Raji (cell line): ENCODE results near the gene NT5DC2.

ENCODE experiments used
- POLR2A ChIP-seq: IDR thresholded peaks from 2 replicates; pipeline ENCODE4 v1.6.1; 2011; ENCODE audit warnings: low read depth, low read length, control low read depth; ENCODE audit not compliant: insufficient read depth

NT5DC2 gene

DNA sequence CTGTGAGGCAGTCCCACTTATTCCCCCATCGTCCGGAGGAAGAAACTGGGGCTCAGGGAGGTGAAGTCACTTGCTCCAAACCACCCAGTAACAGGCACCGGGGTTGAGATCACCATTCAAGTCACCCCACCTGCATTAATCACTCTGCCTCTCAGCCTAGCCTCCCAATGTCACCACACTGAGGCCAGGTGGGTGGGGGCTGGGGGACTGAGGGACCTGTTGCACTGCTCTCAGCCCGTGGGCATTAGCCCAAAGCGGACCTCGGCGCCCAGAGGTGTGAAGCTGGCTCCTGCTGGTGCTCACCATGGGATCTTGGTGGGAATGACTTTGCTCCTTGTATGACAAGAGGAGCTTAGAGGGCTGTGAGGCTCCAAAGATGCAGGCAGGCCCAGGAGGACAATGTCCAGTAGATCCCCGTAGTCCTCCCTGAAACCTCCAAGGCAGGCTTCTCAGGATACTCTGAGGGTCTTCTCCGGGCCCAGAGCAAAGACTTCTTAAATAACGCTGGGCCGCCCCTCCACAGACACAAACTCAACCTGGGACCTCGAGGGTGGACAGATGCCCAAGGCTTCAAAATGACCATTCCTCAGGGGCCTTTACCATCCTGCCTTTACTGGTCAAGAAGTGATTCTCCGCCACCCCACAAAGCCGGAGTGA is 1.7 kb downstream of the NT5DC2 start:
- no peak for TF ChIP-seq POLR2A

GRCh38 chr3:52530918-52531826 is 2.5 kb downstream of the NT5DC2 start:
- TF ChIP-seq POLR2A: no peak

DNA sequence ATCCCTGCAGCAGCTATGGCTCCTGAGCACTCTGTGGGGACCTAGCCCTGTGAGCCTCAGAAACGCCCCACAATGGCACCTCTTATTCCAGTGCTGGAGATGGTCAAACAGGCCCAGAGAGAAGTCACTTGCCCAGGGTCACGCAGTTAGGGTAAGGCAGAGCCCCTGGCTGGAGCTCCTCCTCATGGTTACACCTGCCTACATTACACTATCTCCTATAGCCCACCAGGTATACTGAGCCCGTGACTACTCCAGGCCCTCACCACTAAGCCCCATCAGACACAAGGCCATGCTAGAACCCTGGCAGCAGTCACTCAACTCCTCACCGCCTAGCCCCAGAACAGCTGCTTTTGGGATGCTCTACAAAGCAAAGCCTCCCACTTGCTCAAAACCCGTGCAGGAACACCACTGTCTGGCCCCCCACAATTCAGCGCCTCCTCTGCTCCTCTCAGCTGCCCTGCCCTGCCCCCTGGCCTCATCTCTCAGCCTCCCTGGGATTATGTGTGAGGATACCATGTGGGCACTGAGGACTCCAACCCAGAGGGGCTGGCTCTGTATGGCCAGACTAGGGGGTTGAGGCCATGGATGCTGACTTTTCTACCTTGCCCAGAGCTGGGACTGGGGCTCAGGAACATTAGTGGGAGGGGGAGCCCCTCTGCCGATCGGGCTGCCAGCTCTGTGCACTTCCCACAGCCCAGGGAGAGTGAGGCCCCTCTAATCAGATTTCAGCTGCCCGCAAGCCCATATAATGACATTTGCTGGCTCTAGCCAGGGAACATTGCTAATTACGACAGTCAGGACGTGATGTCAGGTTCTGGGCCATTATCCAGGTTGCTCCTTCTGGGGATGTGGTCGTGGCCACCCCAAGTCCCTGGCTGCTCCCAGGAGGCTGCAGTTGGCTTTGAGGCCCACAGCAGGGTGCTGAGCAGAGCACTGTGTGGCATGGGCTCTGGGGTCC is 4.0 kb downstream of the NT5DC2 start:
- no peak for TF ChIP-seq POLR2A

DNA sequence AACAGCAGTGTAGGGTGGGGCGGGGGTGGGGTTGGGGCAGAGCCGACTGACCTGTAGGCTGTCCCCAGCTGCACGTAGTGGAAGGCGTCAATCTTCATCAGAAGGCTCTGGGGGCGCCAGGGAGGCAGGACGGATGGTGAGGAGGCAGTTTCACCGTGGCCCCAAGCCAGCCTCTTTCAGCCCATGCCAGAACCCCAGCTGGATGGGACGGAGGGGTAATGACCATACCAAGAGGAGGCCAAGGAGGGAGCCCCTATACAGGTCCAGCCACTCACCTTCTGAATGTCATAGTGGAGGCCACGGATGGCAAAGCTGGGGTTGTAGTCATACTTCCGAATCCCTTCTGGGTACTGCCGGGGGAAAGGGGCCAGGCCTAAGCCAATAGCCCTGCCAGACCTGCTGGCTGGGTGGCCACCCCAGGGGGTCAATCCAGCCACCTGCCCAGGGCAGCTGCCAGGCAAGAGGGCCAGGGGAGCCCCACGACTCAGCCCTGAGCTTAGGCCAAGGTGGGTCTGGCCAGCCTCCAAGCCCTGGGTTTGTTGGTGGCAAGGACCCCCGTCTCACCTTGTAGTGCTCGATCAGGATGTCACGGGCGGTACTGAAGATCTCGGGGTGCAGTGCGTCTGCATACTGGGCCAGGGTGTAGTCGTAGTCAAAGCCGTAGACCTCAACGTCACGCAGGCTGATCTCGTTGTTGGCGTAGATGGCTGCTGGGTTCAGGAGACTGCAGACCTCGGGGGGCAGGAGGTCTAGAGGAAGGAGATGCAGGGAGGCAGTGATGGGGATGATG is 4.9 kb downstream of the NT5DC2 start:
- TF ChIP-seq POLR2A: no peak; the same call in 1 of the 2 replicates

DNA sequence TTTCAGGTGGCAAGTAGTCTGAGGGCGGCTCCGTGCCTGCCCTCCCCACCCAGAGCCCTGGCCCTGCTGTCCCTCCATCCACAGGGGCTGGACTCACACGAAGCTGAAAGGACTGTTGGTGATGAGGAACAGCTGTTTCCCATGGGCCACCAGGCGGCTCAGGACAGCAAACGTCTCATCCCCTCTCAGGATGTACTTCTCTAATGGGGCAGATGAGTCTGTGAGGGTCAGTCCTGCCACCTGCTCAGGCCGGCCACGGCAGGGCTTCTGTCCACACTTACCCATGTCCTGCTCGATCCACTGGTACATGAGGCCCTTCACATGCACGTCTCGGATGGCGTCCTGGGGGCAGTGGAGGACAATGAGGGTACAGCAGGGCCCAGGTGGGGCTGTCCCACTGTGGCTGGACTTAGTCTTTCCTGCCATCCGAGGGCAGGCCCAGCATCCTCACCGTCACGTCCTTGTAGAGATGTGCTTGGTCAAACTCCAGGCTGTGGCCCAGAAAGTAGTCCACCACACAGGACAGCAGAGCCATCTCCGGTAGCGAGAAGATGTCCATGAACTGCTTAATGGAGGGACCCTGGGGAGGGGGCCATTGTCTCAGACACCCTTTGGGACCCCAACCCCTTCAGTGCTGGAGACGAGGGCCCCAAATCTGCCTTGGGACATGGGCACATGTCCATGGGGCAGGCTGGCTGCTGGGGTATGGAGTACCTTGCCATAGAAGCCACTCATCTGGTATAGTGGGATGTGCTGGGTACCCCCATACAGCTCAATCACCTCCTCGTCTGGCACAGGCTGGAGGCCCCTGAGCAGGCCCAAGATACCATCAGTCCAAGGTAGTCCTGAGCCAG is 5.7 kb downstream of the NT5DC2 start:
- TF ChIP-seq POLR2A: no peak

DNA sequence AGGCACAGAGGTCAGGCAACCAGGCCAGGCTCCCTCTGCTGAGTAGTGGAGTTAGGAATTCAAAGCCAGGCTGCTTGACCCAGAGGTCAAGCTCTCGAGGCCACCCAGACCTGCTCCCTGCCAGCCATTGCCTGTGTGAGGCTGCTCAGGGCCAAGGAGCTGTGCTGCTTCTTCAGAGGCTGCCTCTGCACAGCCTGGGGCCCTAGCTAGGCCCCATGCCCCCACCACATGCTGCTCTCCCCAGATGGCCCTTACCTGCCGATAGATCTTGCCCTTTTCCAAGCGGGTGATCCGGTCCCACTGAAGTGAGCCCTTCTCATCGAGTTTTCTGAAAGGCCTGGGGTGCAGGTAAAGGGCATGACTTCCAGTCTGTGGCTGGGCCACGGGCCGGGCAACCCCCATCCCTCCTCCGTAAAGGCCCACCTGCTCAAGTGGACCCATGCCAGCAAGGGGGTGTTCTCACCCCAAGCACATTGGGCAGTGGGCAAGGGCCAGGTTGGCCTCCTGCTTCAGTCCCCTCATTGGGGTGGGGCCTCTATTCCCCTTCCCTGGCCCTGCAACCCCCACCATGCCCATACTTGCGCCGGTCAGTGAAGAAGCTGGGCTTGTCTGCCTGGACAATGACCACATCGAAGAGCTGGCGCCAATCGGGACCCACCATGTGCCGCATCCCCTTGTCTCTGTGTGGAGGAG is 6.5 kb downstream of the NT5DC2 start:
- TF ChIP-seq POLR2A: no peak

- no peak for TF ChIP-seq POLR2A
Observed at GRCh38 chr3:52525680-52526561, 7.7 kb downstream of the NT5DC2 start.

- no peak for TF ChIP-seq POLR2A
Observed at GRCh38 chr3:52524752-52525679, 8.6 kb downstream of the NT5DC2 start.

DNA sequence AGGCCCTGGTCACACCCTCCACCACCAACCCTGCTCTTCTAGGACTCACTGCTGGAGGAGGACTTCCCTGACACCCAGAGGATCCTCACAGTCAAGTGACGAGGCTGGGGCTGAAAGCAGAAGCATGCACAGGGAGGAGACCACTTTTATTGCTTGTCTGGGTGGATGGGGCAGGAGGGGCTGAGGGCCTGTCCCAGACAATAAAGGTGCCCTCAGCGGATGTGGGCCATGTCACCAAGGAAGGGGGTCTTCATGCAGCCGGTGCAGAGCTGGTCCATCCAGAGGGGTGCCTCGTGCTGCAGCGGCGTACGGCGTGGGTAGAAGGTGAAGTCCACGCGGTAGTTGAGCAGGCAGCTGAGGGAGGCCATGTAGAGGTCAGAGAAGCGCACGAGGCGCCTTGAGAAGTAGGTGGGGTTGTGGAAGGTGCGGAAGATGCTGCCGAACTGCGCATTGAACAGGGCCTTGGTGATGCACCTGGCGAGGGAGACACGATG is 9.4 kb downstream of the NT5DC2 start:
- no peak for TF ChIP-seq POLR2A

GRCh38 chr3:52523386-52524257 is 10.0 kb downstream of the NT5DC2 start:
- no peak for TF ChIP-seq POLR2A
